Measurements from ENCODE around the gene ZNF33B.

GRCh38 chr10:42623929-42624328, 14.4 kb downstream of the ZNF33B start:
- TF ChIP-seq, protein P1, sequence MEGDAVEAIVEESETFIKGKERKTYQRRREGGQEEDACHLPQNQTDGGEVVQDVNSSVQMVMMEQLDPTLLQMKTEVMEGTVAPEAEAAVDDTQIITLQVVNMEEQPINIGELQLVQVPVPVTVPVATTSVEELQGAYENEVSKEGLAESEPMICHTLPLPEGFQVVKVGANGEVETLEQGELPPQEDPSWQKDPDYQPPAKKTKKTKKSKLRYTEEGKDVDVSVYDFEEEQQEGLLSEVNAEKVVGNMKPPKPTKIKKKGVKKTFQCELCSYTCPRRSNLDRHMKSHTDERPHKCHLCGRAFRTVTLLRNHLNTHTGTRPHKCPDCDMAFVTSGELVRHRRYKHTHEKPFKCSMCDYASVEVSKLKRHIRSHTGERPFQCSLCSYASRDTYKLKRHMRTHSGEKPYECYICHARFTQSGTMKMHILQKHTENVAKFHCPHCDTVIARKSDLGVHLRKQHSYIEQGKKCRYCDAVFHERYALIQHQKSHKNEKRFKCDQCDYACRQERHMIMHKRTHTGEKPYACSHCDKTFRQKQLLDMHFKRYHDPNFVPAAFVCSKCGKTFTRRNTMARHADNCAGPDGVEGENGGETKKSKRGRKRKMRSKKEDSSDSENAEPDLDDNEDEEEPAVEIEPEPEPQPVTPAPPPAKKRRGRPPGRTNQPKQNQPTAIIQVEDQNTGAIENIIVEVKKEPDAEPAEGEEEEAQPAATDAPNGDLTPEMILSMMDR (conservative IDR thresholded peaks at IDR 0.05; ENCODE audit: low read length), result no peak
- no peak for TF ChIP-seq EZH2phosphoT487 (IDR thresholded peaks at IDR 0.05; ENCODE audit: borderline replicate concordance)
